ENCODE results near the gene HOMER3. TPM values are rescaled to one million over a fixed set of nuclear protein-coding genes. Genes with fewer than 3 reads are reported as not detected.

The HOMER3 gene
- total and polyA plus RNA-seq, 2 experiments from 2014 or later, result 16.7 to 38.4 TPM

GRCh38 chr19:18961767-18962620 is 21.0 kb upstream of the HOMER3 start:
- Histone ChIP-seq H4K20me1 (replicated peaks; ENCODE audit: insufficient read depth) (no peaks in the 10 kb centered on the region), H3K9me2 (ENCODE audit: insufficient read depth) (no peaks in the 10 kb centered on the region), H3K79me2 (replicated peaks; ENCODE audit: insufficient read depth) (no peaks in the 10 kb centered on the region), H3K36me3 (ENCODE audit: insufficient read depth) (no peaks in the 10 kb centered on the region), H3K27me3 (ENCODE audit: insufficient read depth) (no peaks in the 10 kb centered on the region), H3F3A (replicated peaks; ENCODE audit: low read depth) (peaks cover 7% of the 10 kb centered on the region; the same call in 1 of the 2 replicates), H3K4me2 (peak overlapping the region; percentile 60), H3K27ac (ENCODE audit: low read depth) (no peak overlapping the region), H3K4me1 (ENCODE audit: insufficient read depth) (peaks cover 3% of the 10 kb centered on the region), H3K4me3 (peak overlapping the region; percentile 44; the same call in 1 of the 2 replicates), H2AFZ (peak overlapping the region; percentile 80; the same call in 1 of the 2 replicates)
- Mint-ChIP-seq H3K4me3 (peak overlapping the region; percentile 18; the same call in 1 of the 3 replicates), H3K9me3 (no peaks in the 10 kb centered on the region), H3K27me3 (ENCODE audit: insufficient read depth, low read depth, poor library complexity) (peaks cover 7% of the 10 kb centered on the region), H3K36me3 (ENCODE audit: low read depth) (no peaks in the 10 kb centered on the region), H3K4me1 (peaks cover 8% of the 10 kb centered on the region), H3K27ac (no peak overlapping the region)
- ATAC-seq, result peak; percentile 96
- peak; percentile 99 for DNase-seq (ENCODE audit: low spot score)
- TF ChIP-seq, protein P1, sequence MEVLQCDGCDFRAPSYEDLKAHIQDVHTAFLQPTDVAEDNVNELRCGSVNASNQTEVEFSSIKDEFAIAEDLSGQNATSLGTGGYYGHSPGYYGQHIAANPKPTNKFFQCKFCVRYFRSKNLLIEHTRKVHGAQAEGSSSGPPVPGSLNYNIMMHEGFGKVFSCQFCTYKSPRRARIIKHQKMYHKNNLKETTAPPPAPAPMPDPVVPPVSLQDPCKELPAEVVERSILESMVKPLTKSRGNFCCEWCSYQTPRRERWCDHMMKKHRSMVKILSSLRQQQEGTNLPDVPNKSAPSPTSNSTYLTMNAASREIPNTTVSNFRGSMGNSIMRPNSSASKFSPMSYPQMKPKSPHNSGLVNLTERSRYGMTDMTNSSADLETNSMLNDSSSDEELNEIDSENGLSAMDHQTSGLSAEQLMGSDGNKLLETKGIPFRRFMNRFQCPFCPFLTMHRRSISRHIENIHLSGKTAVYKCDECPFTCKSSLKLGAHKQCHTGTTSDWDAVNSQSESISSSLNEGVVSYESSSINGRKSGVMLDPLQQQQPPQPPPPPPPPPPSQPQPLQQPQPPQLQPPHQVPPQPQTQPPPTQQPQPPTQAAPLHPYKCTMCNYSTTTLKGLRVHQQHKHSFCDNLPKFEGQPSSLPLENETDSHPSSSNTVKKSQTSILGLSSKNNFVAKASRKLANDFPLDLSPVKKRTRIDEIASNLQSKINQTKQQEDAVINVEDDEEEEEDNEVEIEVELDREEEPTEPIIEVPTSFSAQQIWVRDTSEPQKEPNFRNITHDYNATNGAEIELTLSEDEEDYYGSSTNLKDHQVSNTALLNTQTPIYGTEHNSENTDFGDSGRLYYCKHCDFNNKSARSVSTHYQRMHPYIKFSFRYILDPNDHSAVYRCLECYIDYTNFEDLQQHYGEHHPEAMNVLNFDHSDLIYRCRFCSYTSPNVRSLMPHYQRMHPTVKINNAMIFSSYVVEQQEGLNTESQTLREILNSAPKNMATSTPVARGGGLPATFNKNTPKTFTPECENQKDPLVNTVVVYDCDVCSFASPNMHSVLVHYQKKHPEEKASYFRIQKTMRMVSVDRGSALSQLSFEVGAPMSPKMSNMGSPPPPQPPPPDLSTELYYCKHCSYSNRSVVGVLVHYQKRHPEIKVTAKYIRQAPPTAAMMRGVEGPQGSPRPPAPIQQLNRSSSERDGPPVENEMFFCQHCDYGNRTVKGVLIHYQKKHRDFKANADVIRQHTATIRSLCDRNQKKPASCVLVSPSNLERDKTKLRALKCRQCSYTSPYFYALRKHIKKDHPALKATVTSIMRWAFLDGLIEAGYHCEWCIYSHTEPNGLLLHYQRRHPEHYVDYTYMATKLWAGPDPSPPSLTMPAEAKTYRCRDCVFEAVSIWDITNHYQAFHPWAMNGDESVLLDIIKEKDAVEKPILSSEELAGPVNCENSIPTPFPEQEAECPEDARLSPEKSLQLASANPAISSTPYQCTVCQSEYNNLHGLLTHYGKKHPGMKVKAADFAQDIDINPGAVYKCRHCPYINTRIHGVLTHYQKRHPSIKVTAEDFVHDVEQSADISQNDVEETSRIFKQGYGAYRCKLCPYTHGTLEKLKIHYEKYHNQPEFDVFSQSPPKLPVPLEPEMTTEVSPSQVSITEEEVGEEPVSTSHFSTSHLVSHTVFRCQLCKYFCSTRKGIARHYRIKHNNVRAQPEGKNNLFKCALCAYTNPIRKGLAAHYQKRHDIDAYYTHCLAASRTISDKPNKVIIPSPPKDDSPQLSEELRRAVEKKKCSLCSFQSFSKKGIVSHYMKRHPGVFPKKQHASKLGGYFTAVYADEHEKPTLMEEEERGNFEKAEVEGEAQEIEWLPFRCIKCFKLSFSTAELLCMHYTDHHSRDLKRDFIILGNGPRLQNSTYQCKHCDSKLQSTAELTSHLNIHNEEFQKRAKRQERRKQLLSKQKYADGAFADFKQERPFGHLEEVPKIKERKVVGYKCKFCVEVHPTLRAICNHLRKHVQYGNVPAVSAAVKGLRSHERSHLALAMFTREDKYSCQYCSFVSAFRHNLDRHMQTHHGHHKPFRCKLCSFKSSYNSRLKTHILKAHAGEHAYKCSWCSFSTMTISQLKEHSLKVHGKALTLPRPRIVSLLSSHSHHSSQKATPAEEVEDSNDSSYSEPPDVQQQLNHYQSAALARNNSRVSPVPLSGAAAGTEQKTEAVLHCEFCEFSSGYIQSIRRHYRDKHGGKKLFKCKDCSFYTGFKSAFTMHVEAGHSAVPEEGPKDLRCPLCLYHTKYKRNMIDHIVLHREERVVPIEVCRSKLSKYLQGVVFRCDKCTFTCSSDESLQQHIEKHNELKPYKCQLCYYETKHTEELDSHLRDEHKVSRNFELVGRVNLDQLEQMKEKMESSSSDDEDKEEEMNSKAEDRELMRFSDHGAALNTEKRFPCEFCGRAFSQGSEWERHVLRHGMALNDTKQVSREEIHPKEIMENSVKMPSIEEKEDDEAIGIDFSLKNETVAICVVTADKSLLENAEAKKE (CRISPR knock-in tag; IDR thresholded peaks at IDR 0.05), result no peak
- TF ChIP-seq CTCF (conservative IDR thresholded peaks at IDR 0.05; ENCODE audit: low read depth in 2 of 2), result peak in 1 of 2 experiments; percentile 33; a peak in 2 of 4 replicates

Data from GM23338 (cell line).